ENCODE measurements around the gene CHTF8. TPM values are rescaled to one million over a fixed set of nuclear protein-coding genes. Genes with fewer than 3 reads are reported as not detected.
A peak's percentile ranks its signal among the peaks of the same experiment; 100 is the strongest.

The CHTF8 gene
- total and polyA plus RNA-seq, 2 experiments from 2014 or later: 56.7 to 69.9 TPM

- no peak for DNase-seq
- H3K9me3 ChIP-seq (ENCODE audit: low read depth): no peaks in the 10 kb centered on the region
- H3K9ac ChIP-seq: no peak overlapping the region
- no peaks in the 10 kb centered on the region for H3K27me3 ChIP-seq (replicated peaks; ENCODE audit: insufficient read depth)
- peaks cover 14% of the 10 kb centered on the region for H3K4me1 ChIP-seq (ENCODE audit: insufficient read depth)
- no peaks in the 10 kb centered on the region for H4K20me1 ChIP-seq (ENCODE audit: insufficient read depth)
- TF ChIP-seq EZH2 (IDR thresholded peaks at IDR 0.05; ENCODE audit: insufficient read depth, poor library complexity, severe bottlenecking) (no peak), EZH2phosphoT487 (IDR thresholded peaks at IDR 0.05; ENCODE audit: insufficient read depth, low read depth) (no peak)
- in situ Hi-C loops (cut with MboI): no loop called here
- no peaks in the 10 kb centered on the region for H3K9me2 ChIP-seq (ENCODE audit: insufficient read depth)
- no peak overlapping the region for H3K4me2 ChIP-seq (ENCODE audit: unreplicated experiment)
- no peak overlapping the region for H3K27ac ChIP-seq
- no peak overlapping the region for H2AFZ ChIP-seq
- no peaks in the 10 kb centered on the region for H3K79me2 ChIP-seq (ENCODE audit: insufficient read depth)
- no peaks in the 10 kb centered on the region for H3K36me3 ChIP-seq (ENCODE audit: low read depth)
- H3K4me3 ChIP-seq: no peak overlapping the region
- H3F3A ChIP-seq (ENCODE audit: insufficient read depth): no peaks in the 10 kb centered on the region
- 83 to 88% methylated on average over 3 of the region's 3 CpGs for WGBS, 2 experiments (ENCODE audit: low coverage in 1 of 2, low lambda C conversion rate in 2 of 2, missing lambda C conversion rate in 2 of 2)
Observed at GRCh38 chr16:69087161-69087581, 45.2 kb downstream of the CHTF8 start.

- Histone ChIP-seq H3K4me1 (ENCODE audit: insufficient read depth) (peaks cover 14% of the 10 kb centered on the region), H2AFZ (no peak overlapping the region), H3K4me2 (ENCODE audit: unreplicated experiment) (no peak overlapping the region), H3K4me3 (no peak overlapping the region), H3K9me2 (ENCODE audit: insufficient read depth) (no peaks in the 10 kb centered on the region), H3K27me3 (replicated peaks; ENCODE audit: insufficient read depth) (no peaks in the 10 kb centered on the region), H3K36me3 (ENCODE audit: low read depth) (no peaks in the 10 kb centered on the region), H3K9ac (no peak overlapping the region), H3K27ac (no peak overlapping the region), H3F3A (ENCODE audit: insufficient read depth) (no peaks in the 10 kb centered on the region), H3K9me3 (ENCODE audit: low read depth) (no peaks in the 10 kb centered on the region), H3K79me2 (ENCODE audit: insufficient read depth) (no peaks in the 10 kb centered on the region), H4K20me1 (ENCODE audit: insufficient read depth) (no peaks in the 10 kb centered on the region)
- no peak for DNase-seq
- in situ Hi-C loops (cut with MboI): no loop called here
- TF ChIP-seq EZH2phosphoT487 (IDR thresholded peaks at IDR 0.05; ENCODE audit: insufficient read depth, low read depth) (no peak), EZH2 (IDR thresholded peaks at IDR 0.05; ENCODE audit: insufficient read depth, poor library complexity, severe bottlenecking) (no peak)
- 83 to 87% methylated on average over 5 of the region's 5 CpGs for WGBS, 2 experiments (ENCODE audit: low coverage in 1 of 2, low lambda C conversion rate in 2 of 2, missing lambda C conversion rate in 2 of 2)
Observed at GRCh38 chr16:69085032-69085695, 47.2 kb downstream of the CHTF8 start.

- Histone ChIP-seq H3K27me3 (replicated peaks; ENCODE audit: insufficient read depth) (no peaks in the 10 kb centered on the region), H3K9me2 (ENCODE audit: insufficient read depth) (no peaks in the 10 kb centered on the region), H3K4me2 (ENCODE audit: unreplicated experiment) (no peak overlapping the region), H3K79me2 (ENCODE audit: insufficient read depth) (no peaks in the 10 kb centered on the region), H2AFZ (no peak overlapping the region), H3K27ac (no peak overlapping the region), H3K4me3 (no peak overlapping the region), H3K9ac (no peak overlapping the region), H3F3A (ENCODE audit: insufficient read depth) (no peaks in the 10 kb centered on the region), H3K36me3 (ENCODE audit: low read depth) (no peaks in the 10 kb centered on the region), H3K9me3 (ENCODE audit: low read depth) (no peaks in the 10 kb centered on the region), H3K4me1 (ENCODE audit: insufficient read depth) (peaks cover 14% of the 10 kb centered on the region), H4K20me1 (ENCODE audit: insufficient read depth) (no peaks in the 10 kb centered on the region)
- WGBS, 2 experiments (ENCODE audit: low coverage in 1 of 2, low lambda C conversion rate in 2 of 2, missing lambda C conversion rate in 2 of 2): 83 to 91% methylated on average over 2 of the region's 2 CpGs
- TF ChIP-seq EZH2phosphoT487 (IDR thresholded peaks at IDR 0.05; ENCODE audit: insufficient read depth, low read depth) (no peak), EZH2 (IDR thresholded peaks at IDR 0.05; ENCODE audit: insufficient read depth, poor library complexity, severe bottlenecking) (no peak)
- peak; percentile 60 for DNase-seq
- in situ Hi-C loops (cut with MboI): no loop called here
Observed at GRCh38 chr16:69084289-69084688, 48.1 kb downstream of the CHTF8 start.

GRCh38 chr16:69083306-69083941 lies 49.0 kb downstream of the CHTF8 start:
- H2AFZ ChIP-seq: no peak overlapping the region
- no peaks in the 10 kb centered on the region for H3K79me2 ChIP-seq (ENCODE audit: insufficient read depth)
- 93% methylated on average over 14 to 16 of the region's 16 CpGs for WGBS, 2 experiments (ENCODE audit: low coverage in 1 of 2, low lambda C conversion rate in 2 of 2, missing lambda C conversion rate in 2 of 2)
- H3K27me3 ChIP-seq (replicated peaks; ENCODE audit: insufficient read depth): no peaks in the 10 kb centered on the region
- no peak overlapping the region for H3K27ac ChIP-seq
- no peak overlapping the region for H3K9ac ChIP-seq
- no peak for TF ChIP-seq EZH2 (IDR thresholded peaks at IDR 0.05; ENCODE audit: insufficient read depth, poor library complexity, severe bottlenecking)
- TF ChIP-seq EZH2phosphoT487 (IDR thresholded peaks at IDR 0.05; ENCODE audit: insufficient read depth, low read depth): no peak
- in situ Hi-C loops (cut with MboI): no loop called here
- no peak overlapping the region for H3K4me3 ChIP-seq
- H3K36me3 ChIP-seq (ENCODE audit: low read depth): no peaks in the 10 kb centered on the region
- peaks cover 14% of the 10 kb centered on the region for H3K4me1 ChIP-seq (ENCODE audit: insufficient read depth)
- no peak overlapping the region for H3K4me2 ChIP-seq (ENCODE audit: unreplicated experiment)
- no peak for DNase-seq
- H4K20me1 ChIP-seq (ENCODE audit: insufficient read depth): no peaks in the 10 kb centered on the region
- no peaks in the 10 kb centered on the region for H3F3A ChIP-seq (ENCODE audit: insufficient read depth)
- H3K9me2 ChIP-seq (ENCODE audit: insufficient read depth): no peaks in the 10 kb centered on the region
- H3K9me3 ChIP-seq (ENCODE audit: low read depth): no peaks in the 10 kb centered on the region
